Posterior vena cava (tissue), 2 donors: ENCODE measurements around the gene PDE10A. TPM values are rescaled to one million over a fixed set of nuclear protein-coding genes. Genes with fewer than 3 reads are reported as not detected.
"Not testable (repeated sequence)": the region's sequence is repeated elsewhere in the genome, so short reads cannot be mapped to it uniquely, and the experiment has no call there.

Experiments
- DNase-seq: peaks from one replicate; pipeline ENCODE4 v3.0.0-alpha.2; 2020; ENCODE audit warnings: low spot score
- intact Hi-C, 2 donors: fragments of 100-400 bp; cut with DNase I; formaldehyde crosslinking; loops; one replicate each; pipeline versions ENCODE4 v1.14.1 to v1.14.2; 2022 to 2023
- total RNA-seq, 2 donors: library from RNA; stranded (reverse); fragmentation: NEBNext Ultra II Directional; extraction: Animal tissue kit (Norgen Biotek cat#: 25700); gene quantifications; one replicate each; pipeline ENCODE4 v1.2.1, GENCODE V29; 2021
- donor health status: DM: yes; HTN: yes; CAD: no.
- donor health status: DM: yes; HTN: yes; CAD: no.

The PDE10A gene
- total RNA-seq, 2 donors from 2014 or later: 10.7 to 13.0 TPM

GRCh38 chr6:165636402-165637048 lies 26.5 kb downstream of the PDE10A start:
- intact Hi-C loops: no loop called here
- no peak for DNase-seq

- intact Hi-C loops: no loop called here
- no peak for DNase-seq
Measured at GRCh38 chr6:165635965-165636364, 27.1 kb downstream of the PDE10A start.

- intact Hi-C loops: no loop called here
- no peak for DNase-seq
Measured at GRCh38 chr6:165634101-165634880, 28.8 kb downstream of the PDE10A start.

- no peak for DNase-seq
- intact Hi-C loops: no loop called here
Measured at GRCh38 chr6:165632194-165632593, 30.8 kb downstream of the PDE10A start.

GRCh38 chr6:165630544-165630953 lies 32.5 kb downstream of the PDE10A start:
- DNase-seq: no peak
- intact Hi-C loops: no loop called here

GRCh38 chr6:165628955-165629354 lies 34.1 kb downstream of the PDE10A start:
- no peak for DNase-seq

GRCh38 chr6:165627366-165627765 lies 35.7 kb downstream of the PDE10A start:
- DNase-seq: no peak
- intact Hi-C loops: loop anchor here in 1 of 2 donors (10.0 kb wide), 1 partner anchor 937 kb away; no protein-coding TSS in a partner anchor

More at GRCh38 chr6:165628955-165629354, 34.1 kb downstream of the PDE10A start:
- intact Hi-C loops: loop anchor here in 1 of 2 donors (10.0 kb wide), 1 partner anchor 936 kb away; no protein-coding TSS in a partner anchor

GRCh38 chr6:165626711-165627110 lies 36.3 kb downstream of the PDE10A start:
- intact Hi-C loops: loop anchor here in 1 of 2 donors (10.0 kb wide), 1 partner anchor 938 kb away; no protein-coding TSS in a partner anchor
- no peak for DNase-seq

- no peak for DNase-seq
- intact Hi-C loops: loop anchor here in 1 of 2 donors (10.0 kb wide), 1 partner anchor 940 kb away; no protein-coding TSS in a partner anchor
Measured at GRCh38 chr6:165624871-165625639, 38.0 kb downstream of the PDE10A start.

GRCh38 chr6:165621940-165622339 lies 41.1 kb downstream of the PDE10A start:
- no peak for DNase-seq
- intact Hi-C loops: loop anchor here in 1 of 2 donors (10.0 kb wide), 1 partner anchor 943 kb away; no protein-coding TSS in a partner anchor

GRCh38 chr6:165618891-165619290 lies 44.1 kb downstream of the PDE10A start:
- intact Hi-C loops: not testable (repeated sequence)

GRCh38 chr6:165618241-165618640 lies 44.8 kb downstream of the PDE10A start:
- no peak for DNase-seq
- intact Hi-C loops: no loop called here

More at GRCh38 chr6:165618891-165619290, 44.1 kb downstream of the PDE10A start:
- not testable (repeated sequence) for DNase-seq

GRCh38 chr6:165617528-165617927 lies 45.5 kb downstream of the PDE10A start:
- no peak for DNase-seq
- intact Hi-C loops: no loop called here

- no peak for DNase-seq
- intact Hi-C loops: no loop called here
Measured at GRCh38 chr6:165616116-165616515, 46.9 kb downstream of the PDE10A start.

- no peak for DNase-seq
Measured at GRCh38 chr6:165615636-165616035, 47.4 kb downstream of the PDE10A start.

GRCh38 chr6:165611294-165611693 lies 51.7 kb downstream of the PDE10A start:
- DNase-seq: no peak
- intact Hi-C loops: no loop called here

More at GRCh38 chr6:165615636-165616035, 47.4 kb downstream of the PDE10A start:
- intact Hi-C loops: no loop called here

GRCh38 chr6:165608577-165608976 lies 54.5 kb downstream of the PDE10A start:
- intact Hi-C loops, DNase-seq: not testable (repeated sequence)

- no peak for DNase-seq
- intact Hi-C loops: no loop called here
Measured at GRCh38 chr6:165606740-165607008, 56.4 kb downstream of the PDE10A start.

GRCh38 chr6:165605901-165606739 lies 56.9 kb downstream of the PDE10A start:
- DNase-seq: no peak
- intact Hi-C loops: no loop called here
